ENCODE measurements around the gene COL9A3.

DNA sequence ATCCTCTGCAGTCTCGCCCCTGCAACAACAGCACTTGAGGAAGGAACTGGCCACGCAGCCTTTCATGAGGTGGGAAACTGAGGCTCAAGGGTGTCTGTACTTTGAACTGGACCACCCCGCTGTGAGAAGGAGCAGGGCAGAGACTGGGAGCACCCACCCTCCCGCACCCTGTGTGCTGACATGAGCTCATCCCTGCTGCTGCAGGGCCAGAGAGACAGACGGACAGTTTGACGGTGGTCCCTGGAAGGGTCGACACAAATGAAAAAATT, 37.5 kb upstream of the COL9A3 start:
- no peak for TF ChIP-seq POLR2A (IDR thresholded peaks at IDR 0.05)
- TF ChIP-seq CTCF (IDR thresholded peaks at IDR 0.05) = no peak
- no peak for TF ChIP-seq POLR2AphosphoS5 (IDR thresholded peaks at IDR 0.05)
